ENCODE results near the gene PQBP1.
"Not testable (repeated sequence)": the region's sequence is repeated elsewhere in the genome, so short reads cannot be mapped to it uniquely, and the experiment has no call there.

PQBP1 gene, protein sequence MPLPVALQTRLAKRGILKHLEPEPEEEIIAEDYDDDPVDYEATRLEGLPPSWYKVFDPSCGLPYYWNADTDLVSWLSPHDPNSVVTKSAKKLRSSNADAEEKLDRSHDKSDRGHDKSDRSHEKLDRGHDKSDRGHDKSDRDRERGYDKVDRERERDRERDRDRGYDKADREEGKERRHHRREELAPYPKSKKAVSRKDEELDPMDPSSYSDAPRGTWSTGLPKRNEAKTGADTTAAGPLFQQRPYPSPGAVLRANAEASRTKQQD

GRCh38 chrX:48897625-48898306 is at the start of gene PQBP1, which contains the start of gene TIMM17B:
PQBP1 (plus strand) TSS chrX:48897930; CDS start chrX:48898510, 580 bp downstream.
TIMM17B (minus strand) TSS chrX:48897768; CDS start chrX:48897749, 19 bp downstream.
- DNase-seq (ENCODE audit: low spot score): peak; percentile 89

DNA sequence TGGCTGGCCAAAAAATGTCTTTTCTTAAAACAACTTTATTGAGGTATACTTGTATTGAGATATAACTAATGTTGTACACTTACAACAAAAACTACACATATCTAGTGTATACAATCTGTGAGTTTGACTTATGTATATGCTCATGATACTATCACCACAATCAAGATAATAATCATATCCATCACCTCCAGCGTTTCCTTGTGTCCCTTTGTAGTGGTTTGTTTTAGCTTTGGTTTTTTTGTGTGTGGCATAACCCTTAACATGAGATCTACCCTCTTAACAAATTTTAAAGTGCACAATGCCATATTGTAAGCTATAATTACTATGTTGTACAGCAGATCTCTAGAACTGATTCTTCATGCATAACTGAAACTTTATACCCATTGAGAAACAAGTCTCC is 48.9 kb upstream of the PQBP1 start:
- DNase-seq (ENCODE audit: low spot score): no peak

DNA sequence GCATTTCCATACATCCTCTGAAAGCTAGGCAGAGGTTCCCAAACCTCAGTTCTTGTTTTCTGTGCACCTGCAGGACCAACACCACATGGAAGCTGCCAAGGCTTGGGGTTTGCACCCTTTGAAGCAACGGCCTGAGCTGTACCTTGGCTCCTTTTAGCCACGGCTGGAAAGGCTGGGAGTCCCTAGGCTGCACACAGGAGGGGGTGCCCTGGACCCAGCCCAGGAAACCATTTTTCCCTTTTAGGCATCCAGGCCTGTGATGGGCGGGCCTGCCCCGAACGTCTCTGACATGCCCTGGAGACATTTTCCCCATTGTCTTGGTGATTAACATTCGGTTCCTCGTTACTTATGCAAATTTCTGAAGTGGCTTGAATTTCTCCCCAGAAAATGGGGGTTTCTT is 44.9 kb upstream of the PQBP1 start:
- no peak for DNase-seq (ENCODE audit: low spot score)

GRCh38 chrX:48853494-48853893 is 44.2 kb upstream of the PQBP1 start:
- not testable (repeated sequence) for DNase-seq (ENCODE audit: low spot score)

DNA sequence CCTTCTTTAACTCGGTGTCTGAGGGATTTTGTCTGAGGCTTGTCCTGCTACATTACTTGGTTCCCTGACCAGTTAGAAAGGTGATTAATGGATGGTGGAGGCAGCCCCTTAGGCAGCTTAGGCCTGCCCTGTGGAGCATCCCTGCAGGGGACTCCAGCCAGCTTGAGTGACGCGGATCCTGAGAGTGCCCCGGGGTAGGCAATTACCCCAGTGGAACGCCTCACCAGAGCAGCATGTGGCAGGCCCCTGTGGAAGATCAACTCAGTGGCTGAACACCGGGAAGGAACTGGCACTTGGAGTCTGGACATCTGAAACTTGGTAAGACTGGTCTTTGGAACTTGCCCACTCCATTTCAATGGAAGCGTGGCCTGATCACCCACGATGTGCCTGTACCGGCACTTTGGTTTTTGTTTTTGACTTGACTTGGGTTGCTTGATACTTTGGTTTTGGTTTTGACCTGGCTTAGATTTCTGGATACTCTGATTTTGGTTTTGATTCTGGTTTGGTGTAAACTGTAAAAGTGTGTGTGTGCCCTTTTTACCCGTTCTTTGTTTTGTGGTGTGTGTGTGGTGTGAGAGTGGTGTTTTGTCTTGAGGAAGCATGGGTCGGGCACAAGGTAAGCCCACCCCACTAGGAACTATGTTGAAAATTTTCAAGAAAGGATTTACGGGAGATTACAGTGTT is 43.5 kb upstream of the PQBP1 start:
- not testable (repeated sequence) for DNase-seq (ENCODE audit: low spot score)

- DNase-seq (ENCODE audit: low spot score): no peak
Observed at GRCh38 chrX:48854898-48855297, 42.8 kb upstream of the PQBP1 start.

DNA sequence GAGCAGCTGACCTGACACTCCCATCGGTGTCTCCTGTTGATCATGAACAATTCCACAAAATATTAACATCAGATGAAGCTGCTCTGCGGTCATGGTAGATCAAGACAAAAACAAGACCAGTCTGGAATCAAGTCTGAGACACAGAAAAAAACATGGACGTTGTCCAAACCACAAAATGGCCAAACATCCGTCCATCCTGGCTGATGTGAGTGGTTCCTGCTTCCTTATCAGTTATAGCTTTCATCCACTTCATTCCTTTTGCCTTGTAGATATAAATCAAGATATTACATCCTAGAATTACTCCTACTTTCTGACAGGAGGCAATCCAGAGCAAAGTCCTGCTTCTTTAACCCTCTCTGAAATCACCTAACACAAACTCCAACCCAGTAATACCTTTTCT is 33.5 kb upstream of the PQBP1 start:
- DNase-seq (ENCODE audit: low spot score): peak; percentile 15

DNA sequence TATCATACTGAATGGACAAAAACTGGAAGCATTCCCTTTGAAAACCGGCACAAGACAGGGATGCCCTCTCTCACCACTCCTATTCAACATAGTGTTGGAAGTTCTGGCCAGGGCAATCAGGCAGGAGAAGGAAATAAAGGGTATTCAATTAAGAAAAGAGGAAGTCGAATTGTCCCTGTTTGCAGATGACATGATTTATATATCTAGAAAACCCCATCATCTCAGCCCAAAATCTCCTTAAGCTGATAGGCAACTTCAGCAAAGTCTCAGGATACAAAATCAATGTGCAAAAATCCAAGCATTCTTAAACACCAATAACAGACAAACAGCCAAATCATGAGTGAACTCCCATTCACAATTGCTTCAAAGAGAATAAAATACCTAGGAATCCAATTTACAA is 25.7 kb upstream of the PQBP1 start:
- DNase-seq (ENCODE audit: low spot score): not testable (repeated sequence)

DNA sequence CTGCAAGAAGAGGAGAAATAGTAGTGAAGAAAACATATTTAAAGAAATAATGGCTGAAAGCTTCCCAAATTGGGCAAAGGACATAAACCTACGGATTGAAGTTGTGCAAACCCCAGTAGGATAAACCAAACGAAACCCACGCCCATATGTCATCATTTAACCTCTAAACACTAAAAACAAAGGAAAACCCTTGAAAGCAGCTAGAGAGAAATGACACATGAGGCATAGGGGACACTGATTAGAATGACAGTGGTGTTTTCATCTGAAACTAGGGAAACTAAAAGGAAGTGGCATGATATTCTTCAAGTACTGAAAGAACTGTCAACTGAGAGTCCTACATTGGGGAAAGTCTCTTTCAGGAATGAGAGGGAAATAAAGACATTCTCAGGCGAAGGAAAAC is 20.8 kb upstream of the PQBP1 start:
- not testable (repeated sequence) for DNase-seq (ENCODE audit: low spot score)

DNA sequence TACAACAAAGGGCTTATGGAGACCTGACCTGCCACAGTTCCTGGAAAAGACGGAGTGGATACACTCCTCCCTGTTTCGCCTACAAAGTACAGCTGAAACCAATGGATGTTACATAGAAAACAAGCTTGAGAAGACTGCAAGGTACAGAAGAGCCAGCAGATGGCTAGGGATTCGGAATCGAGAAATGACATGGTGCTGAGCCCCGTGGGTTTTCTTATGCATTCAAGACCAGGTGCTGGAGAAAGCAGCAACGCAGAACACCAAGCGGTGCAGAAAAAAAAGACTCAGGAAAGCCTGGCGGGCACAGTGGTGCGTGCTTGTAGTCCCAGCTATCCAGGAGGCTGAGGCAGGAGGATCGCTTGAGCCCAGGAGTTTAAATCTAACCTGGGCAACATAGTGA is 14.0 kb upstream of the PQBP1 start:
- DNase-seq (ENCODE audit: low spot score): no peak

- DNase-seq (ENCODE audit: low spot score): not testable (repeated sequence)
Observed at GRCh38 chrX:48886586-48886985, 11.1 kb upstream of the PQBP1 start.

DNA sequence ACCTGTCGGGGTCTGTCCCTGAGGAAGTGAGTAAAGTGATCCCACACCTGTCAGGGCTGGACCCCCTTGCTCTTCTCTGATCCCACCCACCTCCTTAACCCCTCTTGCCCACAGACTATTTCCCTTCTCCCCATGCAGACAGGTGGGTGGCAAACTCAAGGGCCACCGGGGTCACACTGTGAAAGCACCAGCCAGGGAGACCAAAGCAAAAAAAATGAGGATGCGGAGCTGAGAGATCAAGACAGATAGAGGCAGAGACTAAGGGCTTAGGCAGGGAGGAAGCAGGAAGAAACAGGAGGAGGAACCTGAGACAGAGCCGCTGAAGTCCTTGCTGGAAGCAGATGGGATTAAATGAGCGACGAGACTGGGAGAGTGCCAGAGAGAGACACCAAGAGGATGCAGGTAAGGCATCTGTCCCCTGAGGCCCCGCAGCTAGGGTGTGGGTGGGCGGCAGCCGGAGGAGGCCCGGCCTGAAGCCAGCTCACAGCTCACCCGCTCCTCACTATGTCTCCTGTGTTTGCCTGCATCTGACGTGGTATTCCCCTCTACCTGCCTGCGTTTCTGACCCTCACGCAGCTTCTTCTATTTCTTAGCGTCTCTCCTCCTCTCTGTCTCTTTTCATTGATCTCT is 7.3 kb upstream of the PQBP1 start:
- DNase-seq (ENCODE audit: low spot score): no peak

DNA sequence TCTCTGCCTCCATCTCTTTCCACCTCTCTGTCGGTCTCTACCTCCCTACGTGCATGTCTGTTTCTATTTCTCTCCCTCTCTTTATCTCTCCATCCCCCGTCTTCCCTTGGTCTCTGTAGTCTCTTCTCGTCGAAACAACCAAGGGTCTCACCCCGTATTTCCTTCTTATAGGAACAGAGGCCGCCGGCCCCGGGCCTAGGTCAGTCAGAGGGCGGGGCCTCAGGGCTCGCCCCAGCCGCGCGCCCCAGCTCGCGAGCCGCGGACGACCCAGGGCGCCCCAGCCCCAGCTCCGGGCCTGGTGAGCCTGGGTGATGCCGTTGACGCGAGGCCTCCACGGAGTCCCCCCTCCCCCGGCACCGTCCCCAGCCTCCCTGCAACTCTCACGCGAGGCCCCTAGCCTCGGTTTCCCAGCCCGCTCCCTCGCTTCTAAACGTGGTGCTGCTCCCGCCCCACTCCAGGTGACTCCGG is 6.8 kb upstream of the PQBP1 start:
- no peak for DNase-seq (ENCODE audit: low spot score)

GRCh38 chrX:48891402-48892288 is 6.1 kb upstream of the PQBP1 start:
- DNase-seq (ENCODE audit: low spot score): peak; percentile 76

- no peak for DNase-seq (ENCODE audit: low spot score)
Observed at GRCh38 chrX:48892896-48893295, 4.8 kb upstream of the PQBP1 start.

DNA sequence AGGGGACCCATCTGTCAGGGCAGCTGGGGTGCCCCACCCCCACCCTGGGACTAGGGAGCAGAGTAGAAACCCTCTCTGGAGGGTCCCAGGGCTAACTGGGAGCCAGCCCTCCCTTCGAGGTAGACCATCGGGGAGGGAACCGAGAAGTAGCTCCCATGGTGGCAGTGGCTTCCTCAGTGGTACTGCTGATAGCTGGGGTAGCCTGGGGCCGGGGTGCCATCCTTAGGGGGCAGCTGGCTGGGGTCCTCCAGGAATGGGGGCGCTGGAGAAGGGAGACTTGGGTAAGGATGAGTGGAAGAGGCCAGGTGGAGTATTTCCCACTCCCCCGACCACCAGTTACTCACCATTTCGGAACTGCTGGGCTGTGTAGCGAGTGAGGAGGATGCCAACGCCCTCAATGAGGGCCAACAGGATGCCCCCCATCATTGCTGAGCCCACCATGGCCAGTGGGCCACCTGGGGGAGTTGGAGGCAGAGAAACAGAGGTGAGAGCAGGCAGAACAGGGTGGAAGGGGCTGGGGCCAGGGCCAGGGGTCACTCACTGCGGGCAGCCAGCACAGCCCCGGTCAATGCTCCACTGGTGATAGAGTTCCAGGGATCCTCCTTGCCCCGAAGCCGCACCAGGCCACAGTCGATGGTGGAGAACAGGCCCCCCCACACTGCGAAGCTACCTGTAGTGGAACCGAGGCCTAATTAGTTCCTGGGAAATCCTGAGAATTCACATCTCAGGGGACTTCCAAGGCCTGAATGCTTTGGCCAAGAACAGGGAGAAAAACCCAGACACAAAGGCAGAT is 4.0 kb upstream of the PQBP1 start:
- no peak for DNase-seq (ENCODE audit: low spot score)

DNA sequence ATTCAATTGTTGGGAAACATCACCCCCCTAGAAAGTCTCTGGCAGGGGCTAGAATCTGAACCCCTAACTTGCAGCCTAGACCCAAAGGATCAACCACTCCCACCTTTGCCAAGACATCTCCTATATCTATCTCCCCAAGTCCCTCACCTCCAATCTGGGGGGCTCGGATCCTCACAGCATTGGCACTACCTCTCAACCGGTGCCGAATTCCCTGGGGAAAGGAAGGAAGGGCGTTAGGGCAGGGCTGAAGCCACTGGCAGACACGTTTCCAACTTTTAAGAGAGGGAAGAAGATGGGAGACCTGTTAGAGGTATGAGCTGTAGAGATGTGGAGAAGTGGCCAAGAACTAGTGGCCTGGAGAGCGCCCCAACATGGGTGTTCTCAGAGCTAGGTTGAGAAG is 2.8 kb upstream of the PQBP1 start:
- no peak for DNase-seq (ENCODE audit: low spot score)

- no peak for DNase-seq (ENCODE audit: low spot score)
Observed at GRCh38 chrX:48896611-48897011, 1.1 kb upstream of the PQBP1 start.

GRCh38 chrX:48897157-48897624 is 539 bp upstream of the PQBP1 start:
- DNase-seq (ENCODE audit: low spot score): peak; percentile 60

DNA sequence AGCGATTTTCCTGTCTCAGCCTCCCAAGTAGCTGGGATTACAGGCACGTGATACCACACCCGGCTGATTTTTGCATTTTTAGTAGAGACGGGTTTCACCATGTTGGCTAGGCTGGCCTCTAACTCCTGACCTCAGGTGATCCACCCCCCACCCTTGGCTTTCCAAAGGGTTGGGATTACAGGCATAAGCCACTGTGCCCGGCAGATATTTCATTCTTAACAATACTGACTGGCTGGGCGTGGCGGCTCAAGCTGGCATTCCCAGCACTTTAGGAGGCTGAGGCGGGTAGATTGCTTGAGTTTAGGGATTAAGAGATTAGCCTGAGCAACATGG is 1.3 kb downstream of the PQBP1 start:
- DNase-seq (ENCODE audit: low spot score): no peak

GRCh38 chrX:48901069-48901468 is 3.3 kb downstream of the PQBP1 start:
- no peak for DNase-seq (ENCODE audit: low spot score)

Data from AG08395 (cell line).